ENCODE results near the gene MAFF.

The MAFF gene

GRCh38 chr22:38221407-38221806 lies 19.6 kb downstream of the MAFF start:
- Histone ChIP-seq H3K36me3 (ENCODE audit: control insufficient read depth, low read depth, low read length) (peaks cover 15% of the 10 kb centered on the region), H3K27me3 (ENCODE audit: control insufficient read depth, insufficient read depth, low read length) (no peaks in the 10 kb centered on the region), H3K4me3 (ENCODE audit: low read length) (no peak overlapping the region), H3K9me3 (ENCODE audit: control insufficient read depth, low read depth, low read length) (no peaks in the 10 kb centered on the region), H3K4me1 (ENCODE audit: control insufficient read depth, low read depth, low read length) (peaks cover 21% of the 10 kb centered on the region), H3K27ac (ENCODE audit: low read length) (no peak overlapping the region), H3K9ac (ENCODE audit: low read length) (no peak overlapping the region)

- H3K9me3 ChIP-seq (ENCODE audit: control insufficient read depth, low read depth, low read length), result no peaks in the 10 kb centered on the region
- no peak overlapping the region for H3K4me3 ChIP-seq (ENCODE audit: low read length)
- H3K27me3 ChIP-seq (ENCODE audit: control insufficient read depth, insufficient read depth, low read length), result no peaks in the 10 kb centered on the region
- H3K9ac ChIP-seq (ENCODE audit: low read length), result no peak overlapping the region
- no peak overlapping the region for H3K27ac ChIP-seq (ENCODE audit: low read length)
- H3K4me1 ChIP-seq (ENCODE audit: control insufficient read depth, low read depth, low read length), result peaks cover 21% of the 10 kb centered on the region
- peaks cover 15% of the 10 kb centered on the region for H3K36me3 ChIP-seq (ENCODE audit: control insufficient read depth, low read depth, low read length)
These were observed 20.4 kb downstream of the MAFF start for GRCh38 chr22:38221908-38222796.

- Histone ChIP-seq H3K27ac (ENCODE audit: low read length) (no peak overlapping the region), H3K4me3 (ENCODE audit: low read length) (no peak overlapping the region), H3K4me1 (ENCODE audit: control insufficient read depth, low read depth, low read length) (peaks cover 20% of the 10 kb centered on the region), H3K9me3 (ENCODE audit: control insufficient read depth, low read depth, low read length) (no peaks in the 10 kb centered on the region), H3K27me3 (ENCODE audit: control insufficient read depth, insufficient read depth, low read length) (no peaks in the 10 kb centered on the region), H3K36me3 (ENCODE audit: control insufficient read depth, low read depth, low read length) (peaks cover 16% of the 10 kb centered on the region), H3K9ac (ENCODE audit: low read length) (no peak overlapping the region)
These were observed 21.0 kb downstream of the MAFF start for GRCh38 chr22:38222797-38223119.

DNA sequence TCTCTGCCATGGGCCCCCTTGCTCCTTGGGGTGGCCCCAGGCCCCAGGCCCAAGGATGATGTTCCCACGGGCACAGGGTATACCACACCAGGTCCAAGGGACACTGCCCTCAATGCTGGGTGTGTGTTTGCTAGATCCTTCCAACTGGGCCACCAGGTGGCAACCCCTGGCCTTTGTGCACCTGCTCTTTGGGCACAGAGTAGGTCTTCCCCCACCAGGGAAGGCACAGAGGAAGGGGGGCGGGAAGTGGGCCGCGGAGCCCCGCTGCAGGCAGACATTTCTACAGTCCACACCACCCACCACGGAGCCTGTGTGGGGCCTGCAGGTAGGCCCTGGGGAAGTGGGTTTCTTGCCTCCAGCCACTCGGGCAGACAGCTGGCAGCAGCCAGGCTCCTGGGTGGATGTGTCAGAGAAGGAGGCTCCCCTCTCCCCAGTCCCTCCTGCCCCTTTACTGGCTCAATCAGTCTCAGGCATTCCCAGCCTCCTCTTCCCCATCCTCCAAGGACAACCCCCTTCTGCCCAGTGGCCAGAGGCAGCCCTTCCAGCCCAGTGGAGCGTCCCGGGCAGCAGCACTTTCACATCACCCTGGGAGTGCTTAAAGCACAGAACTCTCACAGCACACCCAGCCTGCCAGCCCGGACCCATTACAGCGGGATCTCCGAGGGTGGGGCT lies 21.6 kb downstream of the MAFF start:
- Histone ChIP-seq H3K9me3 (ENCODE audit: control insufficient read depth, low read depth, low read length) (no peaks in the 10 kb centered on the region), H3K9ac (ENCODE audit: low read length) (no peak overlapping the region), H3K4me3 (ENCODE audit: low read length) (no peak overlapping the region), H3K36me3 (ENCODE audit: control insufficient read depth, low read depth, low read length) (peaks cover 23% of the 10 kb centered on the region), H3K27me3 (ENCODE audit: control insufficient read depth, insufficient read depth, low read length) (no peaks in the 10 kb centered on the region), H3K4me1 (ENCODE audit: control insufficient read depth, low read depth, low read length) (peaks cover 13% of the 10 kb centered on the region), H3K27ac (ENCODE audit: low read length) (no peak overlapping the region)

GRCh38 chr22:38226853-38227649 lies 25.3 kb downstream of the MAFF start:
- Histone ChIP-seq H3K4me3 (ENCODE audit: low read length) (no peak overlapping the region), H3K27me3 (ENCODE audit: control insufficient read depth, insufficient read depth, low read length) (no peaks in the 10 kb centered on the region), H3K4me1 (ENCODE audit: control insufficient read depth, low read depth, low read length) (no peaks in the 10 kb centered on the region), H3K9me3 (ENCODE audit: control insufficient read depth, low read depth, low read length) (no peaks in the 10 kb centered on the region), H3K27ac (ENCODE audit: low read length) (no peak overlapping the region), H3K9ac (ENCODE audit: low read length) (no peak overlapping the region), H3K36me3 (ENCODE audit: control insufficient read depth, low read depth, low read length) (peaks cover 45% of the 10 kb centered on the region)

DNA sequence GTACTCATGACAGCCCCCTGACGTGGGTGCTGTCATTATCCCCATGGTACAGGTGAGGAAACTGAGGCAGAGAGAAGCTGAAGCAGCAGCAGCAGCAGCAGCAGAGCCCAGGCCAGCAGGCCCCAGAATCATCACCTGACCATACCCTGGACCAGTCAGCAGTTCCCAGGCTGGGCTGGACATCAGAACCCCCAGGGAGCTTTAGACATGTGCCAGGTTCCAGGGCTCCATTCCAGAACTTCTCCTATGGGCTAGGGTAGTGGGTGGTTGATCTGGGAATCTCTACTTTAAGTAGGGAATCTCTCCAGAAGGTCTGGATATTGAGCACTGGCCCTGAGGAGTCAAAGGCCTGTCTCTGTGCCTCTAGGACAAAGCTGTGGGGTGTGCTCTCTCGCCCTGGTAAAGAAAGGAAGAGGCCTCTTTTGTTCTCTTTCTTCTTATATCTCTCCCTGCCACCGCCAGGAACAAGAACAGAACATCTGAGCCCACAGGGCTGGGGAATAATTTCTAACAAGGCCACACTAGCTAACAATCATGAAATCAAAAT lies 26.6 kb downstream of the MAFF start:
- H3K9ac ChIP-seq (ENCODE audit: low read length), result no peak overlapping the region
- peaks cover 49% of the 10 kb centered on the region for H3K36me3 ChIP-seq (ENCODE audit: control insufficient read depth, low read depth, low read length)
- H3K4me1 ChIP-seq (ENCODE audit: control insufficient read depth, low read depth, low read length), result no peaks in the 10 kb centered on the region
- no peaks in the 10 kb centered on the region for H3K27me3 ChIP-seq (ENCODE audit: control insufficient read depth, insufficient read depth, low read length)
- H3K4me3 ChIP-seq (ENCODE audit: low read length), result no peak overlapping the region
- no peaks in the 10 kb centered on the region for H3K9me3 ChIP-seq (ENCODE audit: control insufficient read depth, low read depth, low read length)
- H3K27ac ChIP-seq (ENCODE audit: low read length), result no peak overlapping the region

DNA sequence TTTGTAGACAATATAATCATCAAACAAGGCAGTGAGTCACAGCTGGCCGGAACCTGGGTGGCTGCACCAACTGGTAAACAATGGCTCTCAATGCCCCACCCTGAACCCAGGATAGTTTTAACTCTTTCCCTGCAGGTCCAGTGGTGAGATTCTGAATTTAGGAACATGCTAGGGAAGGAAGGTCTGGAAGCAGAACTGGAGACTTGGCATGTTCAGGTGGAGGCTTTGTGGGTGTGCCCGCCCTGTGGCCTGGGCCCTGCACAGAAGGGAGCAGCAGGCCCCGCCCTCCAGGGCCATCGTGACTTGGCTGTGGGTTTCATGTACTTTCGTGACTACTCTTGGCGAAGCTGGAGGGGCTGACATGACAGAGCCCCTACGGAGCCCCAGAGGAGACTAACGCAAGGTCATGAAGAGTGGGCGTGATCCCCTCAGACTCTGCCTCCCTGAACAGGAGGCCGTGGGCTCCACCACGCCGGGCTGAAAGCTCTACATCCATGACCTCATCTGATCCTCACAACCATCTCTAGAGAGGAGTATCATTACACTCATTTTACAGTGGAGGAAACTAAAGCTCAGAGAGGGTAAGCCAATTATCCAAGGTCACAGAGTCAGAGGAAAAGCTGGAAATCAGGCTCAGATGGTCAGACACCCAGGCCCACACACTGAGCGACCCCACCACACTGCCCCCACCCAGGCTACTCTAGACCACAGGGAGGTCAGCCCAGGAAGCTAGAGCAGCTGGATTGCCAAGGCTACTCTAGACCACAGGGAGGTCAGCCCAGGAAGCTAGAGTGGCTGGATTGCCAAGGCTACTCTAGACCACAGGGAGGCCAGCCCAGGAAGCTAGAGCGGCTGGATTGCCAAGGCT lies 27.3 kb downstream of the MAFF start:
- Histone ChIP-seq H3K9me3 (ENCODE audit: control insufficient read depth, low read depth, low read length) (no peaks in the 10 kb centered on the region), H3K27me3 (ENCODE audit: control insufficient read depth, insufficient read depth, low read length) (no peaks in the 10 kb centered on the region), H3K36me3 (ENCODE audit: control insufficient read depth, low read depth, low read length) (peaks cover 50% of the 10 kb centered on the region), H3K4me3 (ENCODE audit: low read length) (no peak overlapping the region), H3K4me1 (ENCODE audit: control insufficient read depth, low read depth, low read length) (no peaks in the 10 kb centered on the region), H3K27ac (ENCODE audit: low read length) (no peak overlapping the region), H3K9ac (ENCODE audit: low read length) (no peak overlapping the region)

- Histone ChIP-seq H3K9ac (ENCODE audit: low read length) (no peak overlapping the region), H3K36me3 (ENCODE audit: control insufficient read depth, low read depth, low read length) (peaks cover 50% of the 10 kb centered on the region), H3K4me1 (ENCODE audit: control insufficient read depth, low read depth, low read length) (no peaks in the 10 kb centered on the region), H3K27me3 (ENCODE audit: control insufficient read depth, insufficient read depth, low read length) (no peaks in the 10 kb centered on the region), H3K4me3 (ENCODE audit: low read length) (no peak overlapping the region), H3K27ac (ENCODE audit: low read length) (no peak overlapping the region), H3K9me3 (ENCODE audit: control insufficient read depth, low read depth, low read length) (no peaks in the 10 kb centered on the region)
These were observed 28.5 kb downstream of the MAFF start for GRCh38 chr22:38230108-38230825.

GRCh38 chr22:38230916-38231315 lies 29.1 kb downstream of the MAFF start:
- Histone ChIP-seq H3K36me3 (ENCODE audit: control insufficient read depth, low read depth, low read length) (peaks cover 44% of the 10 kb centered on the region), H3K4me3 (ENCODE audit: low read length) (no peak overlapping the region), H3K27ac (ENCODE audit: low read length) (no peak overlapping the region)

GRCh38 chr22:38232196-38232595 lies 30.4 kb downstream of the MAFF start:
- H3K9me3 ChIP-seq (ENCODE audit: control insufficient read depth, low read depth, low read length), result no peaks in the 10 kb centered on the region
- no peak overlapping the region for H3K4me3 ChIP-seq (ENCODE audit: low read length)
- no peak overlapping the region for H3K27ac ChIP-seq (ENCODE audit: low read length)
- no peak overlapping the region for H3K9ac ChIP-seq (ENCODE audit: low read length)
- H3K27me3 ChIP-seq (ENCODE audit: control insufficient read depth, insufficient read depth, low read length), result no peaks in the 10 kb centered on the region
- H3K36me3 ChIP-seq (ENCODE audit: control insufficient read depth, low read depth, low read length), result peaks cover 47% of the 10 kb centered on the region
- H3K4me1 ChIP-seq (ENCODE audit: control insufficient read depth, low read depth, low read length), result no peaks in the 10 kb centered on the region

More at GRCh38 chr22:38230916-38231315, 29.1 kb downstream of the MAFF start:
- no peaks in the 10 kb centered on the region for H3K9me3 ChIP-seq (ENCODE audit: control insufficient read depth, low read depth, low read length)
- H3K9ac ChIP-seq (ENCODE audit: low read length), result no peak overlapping the region
- H3K27me3 ChIP-seq (ENCODE audit: control insufficient read depth, insufficient read depth, low read length), result no peaks in the 10 kb centered on the region
- H3K4me1 ChIP-seq (ENCODE audit: control insufficient read depth, low read depth, low read length), result no peaks in the 10 kb centered on the region

Measured in iPS-18a (cell line).